Right atrium auricular region (tissue), 2 donors: ENCODE data around the gene BIRC5. TPM values are rescaled to one million over a fixed set of nuclear protein-coding genes. Genes with fewer than 3 reads are reported as not detected.

Source experiments
- DNase-seq: peaks from one replicate; pipeline ENCODE4 v3.0.0-alpha.2; 2019; ENCODE audit warnings: low spot score
- H3K27ac ChIP-seq, 2 donors: fragments of 200-600 bp; sonication (generic); 1 replicate in 1 of 2; 2 replicates in 1 of 2; pipeline ENCODE4 v1.5.1; 2016 to 2019
- H3K27me3 ChIP-seq, 2 donors: fragments of 200-600 bp; sonication (generic); one replicate each; pipeline versions ENCODE4 v1.5.1 to v1.6.0; 2017 to 2019
- H3K36me3 ChIP-seq: fragments of 200-600 bp; sonication (generic); one replicate; pipeline ENCODE4 v1.5.1; 2016
- H3K4me1 ChIP-seq, 2 donors: fragments of 200-600 bp; sonication (generic); one replicate each; pipeline versions ENCODE4 v1.5.1 to v1.6.0; 2017 to 2019
- H3K4me3 ChIP-seq, 2 donors: fragments of 200-600 bp; sonication (generic); 1 replicate in 1 of 2; 2 replicates in 1 of 2; pipeline ENCODE4 v1.5.1; 2017 to 2019; ENCODE audit warnings: mild to moderate bottlenecking in 1 of 2, moderate library complexity in 1 of 2
- H3K9me3 ChIP-seq, 2 donors: fragments of 200-600 bp; sonication (generic); one replicate each; pipeline ENCODE4 v1.5.1; 2019
- CTCF ChIP-seq, 2 donors: fragments of 200-600 bp; sonication (generic); IDR thresholded peaks; one replicate each; pipeline ENCODE4 v1.5.1; 2019; ENCODE audit warnings: antibody characterized with exemption in 2 of 2
- total RNA-seq, 2 donors: library from RNA; depleted of rRNA; stranded (reverse); fragments of >200 nt; gene quantifications; one replicate each; pipeline ENCODE4 v1.1.0, GENCODE V29; 2016

The BIRC5 gene
- total RNA-seq, 2 donors from 2014 or later = 3.7 TPM; not detected in 1

GRCh38 chr17:78273813-78274212, 59.8 kb downstream of the BIRC5 start:
- H3K4me1 ChIP-seq = peaks cover 0 to 10% of the 10 kb centered on the region in 2 donors
- DNase-seq = no peak
- no peak overlapping the region for H3K27ac ChIP-seq
- no peaks in the 10 kb centered on the region for H3K9me3 ChIP-seq
- no peaks in the 10 kb centered on the region for H3K27me3 ChIP-seq
- no peak for TF ChIP-seq CTCF (IDR thresholded peaks at IDR 0.05)
- H3K36me3 ChIP-seq = no peaks in the 10 kb centered on the region
- no peak overlapping the region for H3K4me3 ChIP-seq

Other genes with a start within 250 kb of the BIRC5 start
- gene TMC6, start 85.5 kb upstream of the BIRC5 start, total RNA-seq = 10 to 100 TPM in 1 of 2 donors, 1 to 10 TPM in 1; 7.5 to 41.3 TPM
- gene TMC8, start 83.5 kb upstream of the BIRC5 start, total RNA-seq = 1 to 10 TPM; 1.0 to 2.6 TPM
- not detected for gene C17orf99, start 67.9 kb upstream of the BIRC5 start, total RNA-seq
- 100 to 1,000 TPM in 1 of 2 donors, 10 to 100 TPM in 1; 52.8 to 129 TPM for gene SYNGR2, start 45.7 kb upstream of the BIRC5 start, total RNA-seq
- 1 to 10 TPM; 2.2 TPM for gene TK1, start 27.2 kb upstream of the BIRC5 start, total RNA-seq
- 10 to 100 TPM; 28.6 to 35.3 TPM for gene AFMID, start 26.9 kb upstream of the BIRC5 start, total RNA-seq
- not detected for gene TMEM235, start 17.4 kb downstream of the BIRC5 start, total RNA-seq
- 10 to 100 TPM; 39.9 to 56.8 TPM for gene SOCS3, start 145.8 kb downstream of the BIRC5 start, total RNA-seq
- gene PGS1, start 164.4 kb downstream of the BIRC5 start, total RNA-seq = 10 to 100 TPM; 21.2 to 21.8 TPM